Glutamatergic neuron (in vitro differentiated cells): ENCODE measurements around the gene MS4A18. TPM values are rescaled to one million over a fixed set of nuclear protein-coding genes. Genes with fewer than 3 reads are reported as not detected.

Experiments
- DNase-seq: peaks from one replicate; pipeline ENCODE4 v3.0.0; 2022
- H3K27ac Mint-ChIP-seq: one replicate; pipeline ENCODE4 v1.8.0; 2020; ENCODE audit warnings: mild to moderate bottlenecking, mixed read lengths, inconsistent platforms; ENCODE audit not compliant: unreplicated experiment
- H3K27me3 Mint-ChIP-seq: one replicate; pipeline ENCODE4 v1.8.0; 2020; ENCODE audit warnings: mild to moderate bottlenecking, moderate library complexity, mixed read lengths, inconsistent platforms; ENCODE audit not compliant: unreplicated experiment
- H3K36me3 Mint-ChIP-seq: one replicate; pipeline ENCODE4 v1.8.0; 2020; ENCODE audit warnings: mild to moderate bottlenecking, mixed read lengths, inconsistent platforms; ENCODE audit not compliant: unreplicated experiment
- H3K4me1 Mint-ChIP-seq: one replicate; pipeline ENCODE4 v1.8.0; 2020; ENCODE audit warnings: mild to moderate bottlenecking, low read depth, mixed read lengths, inconsistent platforms; ENCODE audit not compliant: unreplicated experiment
- H3K4me3 Mint-ChIP-seq: one replicate; pipeline ENCODE4 v1.8.0; 2020; ENCODE audit warnings: mild to moderate bottlenecking, mixed read lengths, inconsistent platforms; ENCODE audit not compliant: unreplicated experiment
- H3K9me3 Mint-ChIP-seq: one replicate; pipeline ENCODE4 v1.8.0; 2020; ENCODE audit warnings: mild to moderate bottlenecking, moderate library complexity, mixed read lengths, inconsistent platforms; ENCODE audit not compliant: unreplicated experiment
- CTCF ChIP-seq: fragments of 200-600 bp; sonication (generic); IDR thresholded peaks from one replicate; pipeline ENCODE4 v1.5.0; 2021; ENCODE audit not compliant: partially characterized antibody, unreplicated experiment
- total RNA-seq: library from RNA; stranded (reverse); fragmentation: NEBNext Ultra II Directional; extraction: Animal tissue kit (Norgen Biotek cat#: 25700); gene quantifications from one replicate; pipeline ENCODE4 v1.2.1, GENCODE V29; 2021; ENCODE audit not compliant: unreplicated experiment

MS4A18 gene
- total RNA-seq, 1 donor from 2014 or later: not detected

GRCh38 chr11:60699284-60699691 lies 25.2 kb upstream of the MS4A18 start, which contains the start of gene MS4A8:
Gene MS4A8 (plus strand): TSS chr11:60699612. CDS start chr11:60700861, 1,249 bp downstream.
- Mint-ChIP-seq H3K9me3 (no peaks in the 10 kb centered on the region), H3K4me1 (no peaks in the 10 kb centered on the region), H3K36me3 (no peaks in the 10 kb centered on the region), H3K27ac (no peak within 1 kb of the TSS), H3K27me3 (peaks cover 2% of the 10 kb centered on the region), H3K4me3 (no peak within 1 kb of the TSS)
- TF ChIP-seq CTCF: no peak
- DNase-seq: no peak

- Mint-ChIP-seq H3K9me3 (no peaks in the 10 kb centered on the region), H3K36me3 (no peaks in the 10 kb centered on the region), H3K27ac (no peak overlapping the region), H3K27me3 (peaks cover 2% of the 10 kb centered on the region), H3K4me3 (no peak overlapping the region), H3K4me1 (no peaks in the 10 kb centered on the region)
- no peak for DNase-seq
- TF ChIP-seq CTCF: no peak
Observed at GRCh38 chr11:60699936-60700335, 24.6 kb upstream of the MS4A18 start.

DNA sequence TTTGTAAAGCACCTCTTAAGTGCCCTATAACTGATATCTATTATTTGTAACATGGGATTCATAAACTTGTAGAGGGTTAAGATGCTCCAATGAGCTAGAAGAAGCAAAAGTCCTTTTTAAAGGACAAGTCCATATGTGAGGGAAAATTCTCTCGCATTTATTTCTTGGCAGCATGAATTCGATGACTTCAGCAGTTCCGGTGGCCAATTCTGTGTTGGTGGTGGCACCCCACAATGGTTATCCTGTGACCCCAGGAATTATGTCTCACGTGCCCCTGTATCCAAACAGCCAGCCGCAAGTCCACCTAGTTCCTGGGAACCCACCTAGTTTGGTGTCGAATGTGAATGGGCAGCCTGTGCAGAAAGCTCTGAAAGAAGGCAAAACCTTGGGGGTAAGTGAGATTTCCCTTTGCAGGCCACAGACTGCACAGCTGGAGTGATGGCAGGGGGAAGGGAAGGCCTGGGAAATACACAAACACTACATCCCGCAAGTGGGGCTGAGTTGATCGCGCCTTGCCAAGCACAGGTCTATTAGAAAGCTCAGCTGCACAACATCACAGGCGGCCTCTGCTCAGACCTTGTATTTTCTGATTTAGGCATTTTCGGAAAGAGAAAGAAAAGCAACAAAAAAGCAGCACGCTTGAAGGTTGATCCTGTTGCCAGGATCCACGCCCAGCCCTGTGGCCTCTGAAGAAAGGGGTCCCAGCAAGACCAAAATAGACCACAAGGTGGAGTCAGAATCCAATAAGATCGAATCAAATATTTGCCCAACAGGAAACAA lies 23.6 kb upstream of the MS4A18 start:
- no peak overlapping the region for H3K4me3 Mint-ChIP-seq
- DNase-seq: peak; percentile 24
- peak; percentile 66 for TF ChIP-seq CTCF
- no peaks in the 10 kb centered on the region for H3K36me3 Mint-ChIP-seq
- no peaks in the 10 kb centered on the region for H3K27me3 Mint-ChIP-seq
- no peak overlapping the region for H3K27ac Mint-ChIP-seq
- H3K9me3 Mint-ChIP-seq: no peaks in the 10 kb centered on the region
- no peaks in the 10 kb centered on the region for H3K4me1 Mint-ChIP-seq

DNA sequence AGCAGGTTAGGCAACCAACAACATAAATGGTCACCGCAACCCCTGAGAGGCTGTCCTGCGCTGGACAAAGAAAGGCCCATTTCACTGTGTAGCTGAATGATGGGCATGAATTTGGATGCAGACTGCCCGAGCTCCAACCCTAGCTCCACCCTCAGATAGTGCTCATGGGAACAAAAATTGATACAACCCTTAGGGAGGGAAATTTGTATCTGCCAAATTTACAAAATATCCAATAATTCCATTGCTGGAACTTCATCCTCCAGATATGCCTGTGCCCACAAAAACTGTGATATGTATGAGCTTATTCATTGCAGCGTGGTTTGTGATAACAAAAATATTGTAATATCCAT lies 23.1 kb upstream of the MS4A18 start:
- TF ChIP-seq CTCF: no peak
- no peak for DNase-seq
- Mint-ChIP-seq H3K27me3 (no peaks in the 10 kb centered on the region), H3K27ac (no peak overlapping the region), H3K9me3 (no peaks in the 10 kb centered on the region), H3K36me3 (no peaks in the 10 kb centered on the region), H3K4me3 (no peak overlapping the region), H3K4me1 (no peaks in the 10 kb centered on the region)

GRCh38 chr11:60703374-60703773 lies 21.1 kb upstream of the MS4A18 start:
- Mint-ChIP-seq H3K4me3 (no peak overlapping the region), H3K36me3 (no peaks in the 10 kb centered on the region), H3K9me3 (no peaks in the 10 kb centered on the region), H3K4me1 (no peaks in the 10 kb centered on the region), H3K27me3 (no peaks in the 10 kb centered on the region), H3K27ac (no peak overlapping the region)
- TF ChIP-seq CTCF: no peak
- no peak for DNase-seq
